Mesendoderm (in vitro differentiated cells): Measurements from ENCODE around the gene TPCN1.

ENCODE experiments used
- DNase-seq: peaks from one replicate; pipeline ENCODE4 v3.0.0; 2013
- H2AK5ac ChIP-seq: 2 replicates; pipeline ENCODE4 v1.6.1; 2013; ENCODE audit warnings: low read length, inconsistent platforms
- H2BK120ac ChIP-seq: 2 replicates; pipeline ENCODE4 v1.6.1; 2013; ENCODE audit warnings: low read depth, mild to moderate bottlenecking, low read length, moderate library complexity, mixed read lengths
- H2BK15ac ChIP-seq: replicated peaks from 2 replicates; pipeline ENCODE4 v1.6.1; 2013; ENCODE audit warnings: low read depth, mild to moderate bottlenecking, moderate library complexity
- H2BK5ac ChIP-seq: 2 replicates; pipeline ENCODE4 v1.6.1; 2013; ENCODE audit warnings: low read length, inconsistent platforms
- H3K18ac ChIP-seq: 2 replicates; pipeline ENCODE4 v1.6.1; 2013; ENCODE audit warnings: mild to moderate bottlenecking, low read length, mixed read lengths
- H3K23ac ChIP-seq: one replicate; pipeline ENCODE4 v1.6.1; 2013; ENCODE audit warnings: low read length
- H3K27ac ChIP-seq: 2 replicates; pipeline ENCODE4 v1.5.1; 2013; ENCODE audit warnings: low read depth, mild to moderate bottlenecking, inconsistent platforms, low read length, moderate library complexity
- H3K27me3 ChIP-seq: 2 replicates; pipeline ENCODE4 v1.6.1; 2013; ENCODE audit warnings: low read length, control low read depth, mild to moderate bottlenecking, inconsistent platforms; ENCODE audit not compliant: insufficient read depth, poor library complexity
- H3K36me3 ChIP-seq: 2 replicates; pipeline ENCODE4 v1.6.1; 2013; ENCODE audit warnings: low read length, inconsistent platforms; ENCODE audit not compliant: control insufficient read depth, insufficient read depth
- H3K4ac ChIP-seq: one replicate; pipeline ENCODE4 v1.6.1; 2013; ENCODE audit warnings: low read depth, mild to moderate bottlenecking, low read length, moderate library complexity
- H3K4me1 ChIP-seq: 2 replicates; pipeline ENCODE4 v1.6.1; 2013; ENCODE audit warnings: low read depth, low read length, inconsistent platforms; ENCODE audit not compliant: control insufficient read depth
- H3K4me2 ChIP-seq: 2 replicates; pipeline ENCODE4 v1.6.1; 2013; ENCODE audit warnings: low read length
- H3K4me3 ChIP-seq: 2 replicates; pipeline ENCODE4 v1.5.1; 2013; ENCODE audit warnings: mild to moderate bottlenecking, low read length
- H3K56ac ChIP-seq: one replicate; pipeline ENCODE4 v1.6.1; 2013; ENCODE audit warnings: low read length
- H3K79me1 ChIP-seq: 2 replicates; pipeline ENCODE4 v1.6.1; 2013; ENCODE audit warnings: low read length, inconsistent platforms
- H3K79me2 ChIP-seq: 2 replicates; pipeline ENCODE4 v1.6.1; 2013; ENCODE audit warnings: mild to moderate bottlenecking, low read length; ENCODE audit not compliant: control insufficient read depth, insufficient read depth
- H3K9ac ChIP-seq: 2 replicates; pipeline ENCODE4 v1.6.1; 2013; ENCODE audit warnings: low read length, inconsistent platforms
- H4K5ac ChIP-seq: one replicate; pipeline ENCODE4 v1.6.1; 2013; ENCODE audit warnings: low read length
- H4K8ac ChIP-seq: one replicate; pipeline ENCODE4 v1.6.1; 2013; ENCODE audit warnings: low read depth, mild to moderate bottlenecking, control low read depth, low read length, moderate library complexity
- WGBS: extraction: QIAGEN DNeasy Blood & Tissue Kit; methylation state at CpG from one replicate; pipeline ENCODE4 v1.1.7; 2013; ENCODE audit warnings: low lambda C conversion rate, missing lambda C conversion rate; ENCODE audit not compliant: insufficient coverage; ENCODE audit errors: extremely low coverage; 5-methylcytosine and 5-hydroxymethylcytosine counted together

TPCN1 gene

GRCh38 chr12:113292547-113292946, 71.3 kb downstream of the TPCN1 start:
- DNase-seq, result no peak
- no peaks in the 10 kb centered on the region for H3K36me3 ChIP-seq
- H2BK120ac ChIP-seq, result no peak overlapping the region
- H2BK5ac ChIP-seq, result no peak overlapping the region
- H3K4me3 ChIP-seq, result no peak overlapping the region
- H3K18ac ChIP-seq, result no peak overlapping the region
- no peak overlapping the region for H2AK5ac ChIP-seq
- no peak overlapping the region for H3K56ac ChIP-seq
- H3K79me2 ChIP-seq, result no peaks in the 10 kb centered on the region
- no peak overlapping the region for H4K5ac ChIP-seq
- H3K27me3 ChIP-seq, result no peaks in the 10 kb centered on the region
- H3K9ac ChIP-seq, result no peak overlapping the region
- no peak overlapping the region for H3K27ac ChIP-seq
- no peak overlapping the region for H3K4me2 ChIP-seq
- no CpG with 5 or more reads among the region's 7 CpGs for WGBS
- H4K8ac ChIP-seq, result no peak overlapping the region
- H3K23ac ChIP-seq, result no peak overlapping the region
- H3K4ac ChIP-seq, result no peak overlapping the region
- H3K79me1 ChIP-seq, result no peaks in the 10 kb centered on the region
- H2BK15ac ChIP-seq, result no peak overlapping the region
- no peaks in the 10 kb centered on the region for H3K4me1 ChIP-seq

- no peak overlapping the region for H2AK5ac ChIP-seq
- H3K4ac ChIP-seq, result no peak overlapping the region
- no peak overlapping the region for H3K9ac ChIP-seq
- no peak overlapping the region for H3K27ac ChIP-seq
- no peak overlapping the region for H3K18ac ChIP-seq
- H3K4me2 ChIP-seq, result no peak overlapping the region
- H3K4me1 ChIP-seq, result no peaks in the 10 kb centered on the region
- no peak for DNase-seq
- no peaks in the 10 kb centered on the region for H3K79me2 ChIP-seq
- H3K4me3 ChIP-seq, result no peak overlapping the region
- H3K23ac ChIP-seq, result no peak overlapping the region
- H4K5ac ChIP-seq, result no peak overlapping the region
- no peak overlapping the region for H3K56ac ChIP-seq
- H2BK120ac ChIP-seq, result no peak overlapping the region
- WGBS, result no CpG with 5 or more reads among the region's 10 CpGs
- H3K36me3 ChIP-seq, result no peaks in the 10 kb centered on the region
- H2BK5ac ChIP-seq, result no peak overlapping the region
- H2BK15ac ChIP-seq, result no peak overlapping the region
- no peak overlapping the region for H4K8ac ChIP-seq
- no peaks in the 10 kb centered on the region for H3K27me3 ChIP-seq
- H3K79me1 ChIP-seq, result no peaks in the 10 kb centered on the region
Measured at GRCh38 chr12:113293100-113293499, 71.8 kb downstream of the TPCN1 start.

- Histone ChIP-seq H2AK5ac (no peak overlapping the region), H3K4ac (no peak overlapping the region), H2BK5ac (no peak overlapping the region), H3K56ac (no peak overlapping the region), H3K18ac (no peak overlapping the region), H3K27me3 (no peaks in the 10 kb centered on the region), H3K36me3 (no peaks in the 10 kb centered on the region), H3K4me3 (no peak overlapping the region), H3K4me1 (peaks cover 3% of the 10 kb centered on the region), H2BK120ac (no peak overlapping the region), H3K79me1 (no peaks in the 10 kb centered on the region), H3K27ac (no peak overlapping the region), H4K8ac (no peak overlapping the region), H3K23ac (no peak overlapping the region), H3K4me2 (no peak overlapping the region), H2BK15ac (no peak overlapping the region), H4K5ac (no peak overlapping the region), H3K9ac (no peak overlapping the region), H3K79me2 (no peaks in the 10 kb centered on the region)
- no CpG with 5 or more reads among the region's 24 CpGs for WGBS
- DNase-seq, result no peak
Measured at GRCh38 chr12:113295886-113296556, 74.8 kb downstream of the TPCN1 start.

- H3K9ac ChIP-seq, result no peak overlapping the region
- H3K79me2 ChIP-seq, result no peaks in the 10 kb centered on the region
- no peak overlapping the region for H4K5ac ChIP-seq
- no peaks in the 10 kb centered on the region for H3K27me3 ChIP-seq
- no peak for DNase-seq
- H2BK15ac ChIP-seq, result no peak overlapping the region
- no CpG with 5 or more reads among the region's 23 CpGs for WGBS
- no peak overlapping the region for H3K4ac ChIP-seq
- H3K4me1 ChIP-seq, result peaks cover 3% of the 10 kb centered on the region
- no peak overlapping the region for H2BK120ac ChIP-seq
- H3K18ac ChIP-seq, result no peak overlapping the region
- H2AK5ac ChIP-seq, result no peak overlapping the region
- no peak overlapping the region for H2BK5ac ChIP-seq
- H4K8ac ChIP-seq, result no peak overlapping the region
- H3K36me3 ChIP-seq, result no peaks in the 10 kb centered on the region
- H3K79me1 ChIP-seq, result no peaks in the 10 kb centered on the region
- no peak overlapping the region for H3K23ac ChIP-seq
- H3K4me2 ChIP-seq, result no peak overlapping the region
- no peak overlapping the region for H3K27ac ChIP-seq
- H3K4me3 ChIP-seq, result no peak overlapping the region
- no peak overlapping the region for H3K56ac ChIP-seq
Measured at GRCh38 chr12:113296557-113297213, 75.4 kb downstream of the TPCN1 start.

- no peaks in the 10 kb centered on the region for H3K27me3 ChIP-seq
- no peak overlapping the region for H3K56ac ChIP-seq
- no peaks in the 10 kb centered on the region for H3K36me3 ChIP-seq
- H3K4me2 ChIP-seq, result no peak overlapping the region
- H3K79me2 ChIP-seq, result no peaks in the 10 kb centered on the region
- no CpG with 5 or more reads among the region's 9 CpGs for WGBS
- no peak overlapping the region for H2BK15ac ChIP-seq
- no peak overlapping the region for H3K27ac ChIP-seq
- H3K23ac ChIP-seq, result no peak overlapping the region
- no peak overlapping the region for H3K18ac ChIP-seq
- DNase-seq, result no peak
- H4K5ac ChIP-seq, result no peak overlapping the region
- no peak overlapping the region for H3K9ac ChIP-seq
- H3K79me1 ChIP-seq, result no peaks in the 10 kb centered on the region
- H4K8ac ChIP-seq, result no peak overlapping the region
- no peak overlapping the region for H3K4ac ChIP-seq
- peaks cover 3% of the 10 kb centered on the region for H3K4me1 ChIP-seq
- H3K4me3 ChIP-seq, result no peak overlapping the region
- H2BK5ac ChIP-seq, result no peak overlapping the region
- no peak overlapping the region for H2AK5ac ChIP-seq
- no peak overlapping the region for H2BK120ac ChIP-seq
Measured at GRCh38 chr12:113297214-113297587, 75.9 kb downstream of the TPCN1 start.
